NCI-H2227 (cell line): ENCODE measurements around the gene RNF40.
"Not testable (repeated sequence)": the region's sequence is repeated elsewhere in the genome, so short reads cannot be mapped to it uniquely, and the experiment has no call there.

Experiments used
- DNase-seq: peaks from one replicate; lab custom pipeline; 2025; ENCODE audit not compliant: unreplicated experiment; lab: John Stamatoyannopoulos, UW

RNF40 gene

GRCh38 chr16:30813821-30814189 is 51.7 kb downstream of the RNF40 start:
- no peak for DNase-seq

GRCh38 chr16:30816769-30817168 is 54.6 kb downstream of the RNF40 start:
- DNase-seq: no peak

GRCh38 chr16:30820952-30821421 is 58.9 kb downstream of the RNF40 start:
- DNase-seq: no peak

- DNase-seq: not testable (repeated sequence)
Observed at GRCh38 chr16:30821441-30821840, 59.3 kb downstream of the RNF40 start.

GRCh38 chr16:30821891-30822290 is 59.8 kb downstream of the RNF40 start:
- DNase-seq: no peak
